IMR-90 (cell line): Measurements from ENCODE around the gene NRP1. TPM values are rescaled to one million over a fixed set of nuclear protein-coding genes. Genes with fewer than 3 reads are reported as not detected.

Source experiments
- ELK1 ChIP-seq: fragments of 150-350 bp; IDR thresholded peaks from 2 replicates; pipeline ENCODE4 v1.6.1; 2016; ENCODE audit warnings: low read depth, mild to moderate bottlenecking, low read length, moderate library complexity, borderline replicate concordance
- FOS ChIP-seq: fragments of 150-350 bp; IDR thresholded peaks from 2 replicates; pipeline ENCODE4 v1.6.1; 2016; ENCODE audit warnings: low read depth, low read length
- MAFK ChIP-seq: IDR thresholded peaks from 2 replicates; pipeline ENCODE4 v1.6.1; 2012; ENCODE audit warnings: low read depth, low read length, improper control_type of control experiment
- MAZ ChIP-seq: IDR thresholded peaks from 2 replicates; pipeline ENCODE4 v1.6.1; 2012; ENCODE audit warnings: low read depth, mild to moderate bottlenecking, low read length, improper control_type of control experiment, moderate library complexity, borderline replicate concordance
- NFE2L2 ChIP-seq: fragments of 150-350 bp; IDR thresholded peaks from 2 replicates; pipeline ENCODE4 v1.6.1; 2016; ENCODE audit warnings: low read depth, mild to moderate bottlenecking, low read length
- polyA plus RNA-seq, 3 experiments: library from polyadenylated mRNA; depleted of rRNA; stranded (reverse); fragments of >200 nt; gene quantifications; 2 replicates each; pipeline ENCODE4 v1.2.3, GENCODE V29; 2012; ENCODE audit warnings: low replicate concordance in 1 of 3
- total RNA-seq: library from RNA; depleted of rRNA; stranded (reverse); fragments of >200 nt; gene quantifications from 2 replicates; pipeline ENCODE4 v1.2.3, GENCODE V29; 2012

Gene NRP1
- total and polyA plus RNA-seq, 2 of the 4 experiments (the other 2 are of a cell fraction), result 108 to 227 TPM

GRCh38 chr10:33174674-33175434 is 159.6 kb downstream of the NRP1 start (continued):
- TF ChIP-seq ELK1 (no peak), FOS (no peak), NFE2L2 (no peak), MAZ (no peak), MAFK (no peak)
